DND-41 (cell line): Measurements from ENCODE around the gene CPZ.

Source experiments
- CTCF ChIP-seq: IDR thresholded peaks from 2 replicates; pipeline ENCODE4 v1.5.1; 2012; ENCODE audit warnings: borderline replicate concordance, low read length, moderate library complexity, mild to moderate bottlenecking; ENCODE audit not compliant: poor library complexity, severe bottlenecking; ENCODE audit errors: extremely low read depth
- EZH2 ChIP-seq: IDR thresholded peaks from 3 replicates; pipeline ENCODE4 v1.6.1; 2012; ENCODE audit warnings: borderline replicate concordance, low read depth, mild to moderate bottlenecking, moderate library complexity, low read length, inconsistent platforms; ENCODE audit not compliant: severe bottlenecking

DNA sequence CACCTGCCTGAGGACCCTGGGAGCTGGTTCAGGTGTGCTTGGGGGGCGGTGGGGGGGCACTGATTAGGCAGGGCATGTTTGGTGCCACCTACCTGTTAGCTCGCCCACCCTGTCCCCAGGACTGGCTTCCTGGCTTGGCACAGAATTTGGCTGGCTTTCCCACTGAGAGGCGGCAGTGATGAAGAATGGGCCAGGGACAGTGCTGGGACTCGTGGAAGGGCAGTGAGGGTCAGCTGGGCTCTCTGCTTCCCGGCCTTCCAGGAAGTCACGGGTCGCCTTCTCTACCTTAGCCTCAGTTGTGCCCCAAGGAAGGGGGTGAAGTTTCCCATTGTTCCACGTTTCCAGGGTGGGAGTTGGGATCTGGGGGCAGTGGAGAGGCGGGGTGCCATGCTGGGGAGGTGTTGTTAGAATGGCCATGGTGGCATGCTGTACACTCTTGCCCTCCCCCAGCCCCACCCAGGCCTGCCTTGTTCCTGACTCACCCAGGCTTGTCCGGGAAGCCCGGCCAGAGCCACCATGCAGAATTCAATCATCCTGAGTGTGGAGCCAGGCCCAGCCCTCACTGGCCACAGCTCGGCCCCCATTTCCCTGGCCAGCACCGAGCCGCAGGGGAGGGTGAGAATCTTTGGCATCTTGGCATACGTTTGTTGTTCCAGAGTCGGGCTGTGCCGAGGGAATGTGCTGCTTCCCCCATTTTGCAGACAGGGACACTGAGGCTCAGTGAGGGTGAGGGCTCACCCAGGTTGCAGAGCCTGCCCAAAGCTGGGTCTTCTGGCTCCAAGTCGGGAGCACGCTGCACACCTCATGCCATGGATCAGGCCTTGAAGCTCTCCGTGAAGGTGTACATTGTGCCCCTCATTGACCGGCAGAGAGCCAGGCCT, 34.2 kb upstream of the CPZ start:
- TF ChIP-seq CTCF = no peak
- no peak for TF ChIP-seq EZH2
